Liver (tissue), 9 donors: ENCODE data around the gene GPBP1. TPM values are rescaled to one million over a fixed set of nuclear protein-coding genes. Genes with fewer than 3 reads are reported as not detected.

ENCODE experiments used
- DNase-seq: peaks from one replicate; pipeline ENCODE4 v3.0.0-alpha.2; 2017; ENCODE audit warnings: low spot score
- H3K27ac ChIP-seq, 2 donors: one replicate each; pipeline ENCODE4 v1.7.0; 2013; ENCODE audit warnings: inconsistent platforms in 2 of 2, low read length in 2 of 2, control low read depth in 1 of 2, low read depth in 1 of 2, mild to moderate bottlenecking in 1 of 2
- H3K27me3 ChIP-seq, 4 donors: one replicate each; pipeline versions ENCODE4 v1.6.1 to v1.7.0; 2013; ENCODE audit warnings: low read length in 3 of 4, inconsistent platforms in 1 of 4, mild to moderate bottlenecking in 1 of 4, moderate library complexity in 1 of 4; ENCODE audit not compliant: control insufficient read depth in 4 of 4, insufficient read depth in 4 of 4
- H3K36me3 ChIP-seq, 4 donors: one replicate each; pipeline versions ENCODE4 v1.6.1 to v1.7.0; 2013; ENCODE audit warnings: low read length in 3 of 4, mild to moderate bottlenecking in 3 of 4, low read depth in 1 of 4, moderate library complexity in 1 of 4; ENCODE audit not compliant: control insufficient read depth in 4 of 4, insufficient read depth in 3 of 4
- H3K4me1 ChIP-seq, 4 donors: one replicate each; pipeline versions ENCODE4 v1.6.1 to v1.7.0; 2013; ENCODE audit warnings: low read length in 3 of 4, mild to moderate bottlenecking in 3 of 4, moderate library complexity in 1 of 4; ENCODE audit not compliant: control insufficient read depth in 4 of 4, insufficient read depth in 4 of 4
- H3K4me3 ChIP-seq, 3 donors: one replicate each; pipeline versions ENCODE4 v1.6.1 to v1.7.0; 2013; ENCODE audit warnings: low read length in 3 of 3, control low read depth in 1 of 3, low read depth in 1 of 3, mild to moderate bottlenecking in 1 of 3
- H3K9ac ChIP-seq, 2 donors: one replicate each; pipeline ENCODE4 v1.7.0; 2013; ENCODE audit warnings: low read length in 2 of 2, mild to moderate bottlenecking in 2 of 2, moderate library complexity in 2 of 2, control low read depth in 1 of 2, low read depth in 1 of 2
- H3K9me3 ChIP-seq, 4 donors: one replicate each; pipeline versions ENCODE4 v1.6.1 to v1.7.0; 2013; ENCODE audit warnings: low read length in 3 of 4; ENCODE audit not compliant: control insufficient read depth in 4 of 4
- EGR1 ChIP-seq, 2 donors: IDR thresholded peaks; 2 replicates each; pipeline ENCODE4 v1.6.1; 2016 to 2018; ENCODE audit warnings: antibody characterized with exemption in 2 of 2, low read depth in 2 of 2
- FOXA1 ChIP-seq: IDR thresholded peaks from 2 replicates; pipeline ENCODE4 v1.6.1; 2016; ENCODE audit warnings: antibody characterized with exemption
- FOXA2 ChIP-seq: IDR thresholded peaks from 2 replicates; pipeline ENCODE4 v1.6.1; 2016; ENCODE audit warnings: antibody characterized with exemption
- GABPA ChIP-seq, 2 donors: IDR thresholded peaks in 1 of 2; conservative IDR thresholded peaks in 1 of 2; 2 replicates each; pipeline ENCODE4 v1.6.1; 2016; ENCODE audit warnings: antibody characterized with exemption in 2 of 2, mild to moderate bottlenecking in 1 of 2, moderate library complexity in 1 of 2
- HNF4A ChIP-seq, 2 donors: conservative IDR thresholded peaks; 2 replicates each; pipeline ENCODE4 v1.6.1; 2016; ENCODE audit warnings: antibody characterized with exemption in 2 of 2, mild to moderate bottlenecking in 2 of 2
- HNF4G ChIP-seq: IDR thresholded peaks from 2 replicates; pipeline ENCODE4 v1.6.1; 2016; ENCODE audit warnings: antibody characterized with exemption
- JUND ChIP-seq, 2 donors: IDR thresholded peaks; 2 replicates each; pipeline ENCODE4 v1.6.1; 2016; ENCODE audit warnings: antibody characterized with exemption in 2 of 2
- NR2F2 ChIP-seq: IDR thresholded peaks from 2 replicates; pipeline ENCODE4 v1.6.1; 2016; ENCODE audit warnings: antibody characterized with exemption
- RAD21 ChIP-seq, 2 donors: IDR thresholded peaks; 2 replicates each; pipeline ENCODE4 v1.6.1; 2016; ENCODE audit warnings: antibody characterized with exemption in 2 of 2, mild to moderate bottlenecking in 2 of 2
- SP1 ChIP-seq: IDR thresholded peaks from 2 replicates; pipeline ENCODE4 v1.6.1; 2018; ENCODE audit warnings: antibody characterized with exemption, mild to moderate bottlenecking
- TAF1 ChIP-seq: conservative IDR thresholded peaks from 2 replicates; pipeline ENCODE4 v1.6.1; 2016; ENCODE audit warnings: antibody characterized with exemption, mild to moderate bottlenecking
- YY1 ChIP-seq: IDR thresholded peaks from 2 replicates; pipeline ENCODE4 v1.6.1; 2016; ENCODE audit warnings: antibody characterized with exemption, mild to moderate bottlenecking
- WGBS: extraction: QIAGEN DNeasy Blood & Tissue Kit; methylation state at CpG from one replicate; pipeline ENCODE4 v1.1.7; 2013; 5-methylcytosine and 5-hydroxymethylcytosine counted together
- polyA plus RNA-seq, 2 donors: library from polyadenylated mRNA; stranded (reverse) in 1 of 2; unstranded in 1 of 2; fragments of 200-250 nt in 1 of 2; fragments of >200 nt in 1 of 2; fragmentation: Nextera tagmentation in 1 of 2; extraction: Ambion mirVana in 1 of 2; gene quantifications; one replicate each; pipeline versions ENCODE4 v1.2.1 to v1.2.3, GENCODE V29; 2013 to 2015
- total RNA-seq, 2 donors: library from RNA; depleted of rRNA; stranded (reverse); fragments of >200 nt; gene quantifications; one replicate each; pipeline ENCODE4 v1.2.3, GENCODE V29; 2014
- TF ChIP-seq, protein P1 (sequence below): IDR thresholded peaks from 2 replicates; pipeline ENCODE4 v1.6.1; 2016; ENCODE audit warnings: antibody characterized with exemption
- TF ChIP-seq, protein P2 (sequence below): IDR thresholded peaks from 2 replicates; pipeline ENCODE4 v1.6.1; 2016; ENCODE audit warnings: antibody characterized with exemption
- TF ChIP-seq, protein P3 (sequence below): IDR thresholded peaks from 2 replicates; pipeline ENCODE4 v1.6.1; 2016; ENCODE audit warnings: antibody characterized with exemption, mild to moderate bottlenecking
- TF ChIP-seq, protein P4 (sequence below): fragments of 150-350 bp; IDR thresholded peaks from 2 replicates; pipeline ENCODE4 v1.5.1; 2017; ENCODE audit warnings: improper control_type of control experiment, low read depth, low read length; ENCODE audit not compliant: missing input control
- TF ChIP-seq, protein P5 (sequence below): IDR thresholded peaks from 2 replicates; pipeline ENCODE4 v1.6.1; 2016; ENCODE audit warnings: antibody characterized with exemption
- donor health status: healthy.
- donor health status: healthy.
- donor health status: healthy.
- donor health status: healthy.
- donor health status: healthy.

GPBP1 gene
- total and polyA plus RNA-seq, 4 donors = 13.6 to 30.8 (median 24.6) TPM

DNA sequence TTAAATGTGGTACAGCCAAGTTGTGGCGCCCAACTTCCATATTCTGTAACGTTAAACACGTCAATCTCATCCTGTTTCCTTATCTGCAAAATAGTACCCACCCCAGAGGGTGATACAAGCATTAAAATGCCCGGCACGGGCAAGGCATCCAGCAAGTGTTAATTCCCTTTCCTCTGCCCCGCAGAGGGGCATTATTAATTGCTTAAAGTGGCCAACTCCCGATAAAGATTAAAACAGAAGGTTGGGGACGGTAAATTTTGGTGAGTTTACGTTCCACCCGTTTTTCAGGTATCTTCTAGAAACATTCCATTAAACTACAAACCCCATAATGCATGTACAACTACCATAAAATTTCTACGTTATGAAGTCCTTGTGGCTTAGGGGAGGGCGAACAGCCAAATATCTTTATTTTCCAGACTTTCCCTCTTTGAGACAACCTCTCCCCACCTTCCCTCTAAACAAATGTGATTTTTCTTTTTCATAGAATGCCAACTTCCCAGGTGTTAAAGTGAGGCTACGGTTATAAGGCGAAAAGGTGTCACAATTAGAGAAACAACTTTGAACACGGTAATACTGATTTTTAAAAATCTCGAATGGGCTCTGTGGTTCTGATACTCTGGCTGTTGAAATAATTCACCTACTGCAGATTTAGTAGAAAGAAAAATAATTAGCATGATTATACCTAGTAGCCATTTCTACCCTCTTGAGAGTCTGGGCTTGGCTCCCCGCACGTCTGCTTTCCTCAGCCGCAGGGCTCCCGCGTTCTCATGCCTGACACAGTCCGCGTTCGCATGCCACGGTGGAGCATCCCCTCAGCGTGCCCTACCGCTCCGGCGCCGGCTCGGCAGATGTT lies 1.2 kb upstream of the GPBP1 start:
- Histone ChIP-seq H3K27me3 (no peaks in the 10 kb centered on the region), H3K36me3 (no peaks in the 10 kb centered on the region), H3K9ac (peak overlapping the region; percentile 94 to 95), H3K4me1 (peaks cover 4 to 18% (median 11%) of the 10 kb centered on the region in 4 donors), H3K9me3 (no peaks in the 10 kb centered on the region), H3K4me3 (peak overlapping the region; percentile 23 to 87 (median 70)), H3K27ac (peak overlapping the region; percentile 100)
- TF ChIP-seq NR2F2 (no peak), TAF1 (no peak), SP1 (no peak), YY1 (no peak), RAD21 (IDR thresholded peaks at IDR 0.05) (no peak), HNF4G (no peak), FOXA2 (no peak), JUND (IDR thresholded peaks at IDR 0.05) (no peak), FOXA1 (no peak), HNF4A (conservative IDR thresholded peaks at IDR 0.05) (no peak), EGR1 (IDR thresholded peaks at IDR 0.05; ENCODE audit: low read depth in 2 of 2) (no peak), GABPA (IDR thresholded peaks at IDR 0.05 in 1 of 2, conservative IDR thresholded peaks at IDR 0.05 in 1 of 2) (no peak)
- TF ChIP-seq, protein P1, sequence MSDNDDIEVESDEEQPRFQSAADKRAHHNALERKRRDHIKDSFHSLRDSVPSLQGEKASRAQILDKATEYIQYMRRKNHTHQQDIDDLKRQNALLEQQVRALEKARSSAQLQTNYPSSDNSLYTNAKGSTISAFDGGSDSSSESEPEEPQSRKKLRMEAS = no peak
- TF ChIP-seq, protein P2, sequence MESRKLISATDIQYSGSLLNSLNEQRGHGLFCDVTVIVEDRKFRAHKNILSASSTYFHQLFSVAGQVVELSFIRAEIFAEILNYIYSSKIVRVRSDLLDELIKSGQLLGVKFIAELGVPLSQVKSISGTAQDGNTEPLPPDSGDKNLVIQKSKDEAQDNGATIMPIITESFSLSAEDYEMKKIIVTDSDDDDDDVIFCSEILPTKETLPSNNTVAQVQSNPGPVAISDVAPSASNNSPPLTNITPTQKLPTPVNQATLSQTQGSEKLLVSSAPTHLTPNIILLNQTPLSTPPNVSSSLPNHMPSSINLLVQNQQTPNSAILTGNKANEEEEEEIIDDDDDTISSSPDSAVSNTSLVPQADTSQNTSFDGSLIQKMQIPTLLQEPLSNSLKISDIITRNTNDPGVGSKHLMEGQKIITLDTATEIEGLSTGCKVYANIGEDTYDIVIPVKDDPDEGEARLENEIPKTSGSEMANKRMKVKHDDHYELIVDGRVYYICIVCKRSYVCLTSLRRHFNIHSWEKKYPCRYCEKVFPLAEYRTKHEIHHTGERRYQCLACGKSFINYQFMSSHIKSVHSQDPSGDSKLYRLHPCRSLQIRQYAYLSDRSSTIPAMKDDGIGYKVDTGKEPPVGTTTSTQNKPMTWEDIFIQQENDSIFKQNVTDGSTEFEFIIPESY = no peak
- TF ChIP-seq, protein P3, sequence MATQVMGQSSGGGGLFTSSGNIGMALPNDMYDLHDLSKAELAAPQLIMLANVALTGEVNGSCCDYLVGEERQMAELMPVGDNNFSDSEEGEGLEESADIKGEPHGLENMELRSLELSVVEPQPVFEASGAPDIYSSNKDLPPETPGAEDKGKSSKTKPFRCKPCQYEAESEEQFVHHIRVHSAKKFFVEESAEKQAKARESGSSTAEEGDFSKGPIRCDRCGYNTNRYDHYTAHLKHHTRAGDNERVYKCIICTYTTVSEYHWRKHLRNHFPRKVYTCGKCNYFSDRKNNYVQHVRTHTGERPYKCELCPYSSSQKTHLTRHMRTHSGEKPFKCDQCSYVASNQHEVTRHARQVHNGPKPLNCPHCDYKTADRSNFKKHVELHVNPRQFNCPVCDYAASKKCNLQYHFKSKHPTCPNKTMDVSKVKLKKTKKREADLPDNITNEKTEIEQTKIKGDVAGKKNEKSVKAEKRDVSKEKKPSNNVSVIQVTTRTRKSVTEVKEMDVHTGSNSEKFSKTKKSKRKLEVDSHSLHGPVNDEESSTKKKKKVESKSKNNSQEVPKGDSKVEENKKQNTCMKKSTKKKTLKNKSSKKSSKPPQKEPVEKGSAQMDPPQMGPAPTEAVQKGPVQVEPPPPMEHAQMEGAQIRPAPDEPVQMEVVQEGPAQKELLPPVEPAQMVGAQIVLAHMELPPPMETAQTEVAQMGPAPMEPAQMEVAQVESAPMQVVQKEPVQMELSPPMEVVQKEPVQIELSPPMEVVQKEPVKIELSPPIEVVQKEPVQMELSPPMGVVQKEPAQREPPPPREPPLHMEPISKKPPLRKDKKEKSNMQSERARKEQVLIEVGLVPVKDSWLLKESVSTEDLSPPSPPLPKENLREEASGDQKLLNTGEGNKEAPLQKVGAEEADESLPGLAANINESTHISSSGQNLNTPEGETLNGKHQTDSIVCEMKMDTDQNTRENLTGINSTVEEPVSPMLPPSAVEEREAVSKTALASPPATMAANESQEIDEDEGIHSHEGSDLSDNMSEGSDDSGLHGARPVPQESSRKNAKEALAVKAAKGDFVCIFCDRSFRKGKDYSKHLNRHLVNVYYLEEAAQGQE = no peak
- TF ChIP-seq, protein P4, sequence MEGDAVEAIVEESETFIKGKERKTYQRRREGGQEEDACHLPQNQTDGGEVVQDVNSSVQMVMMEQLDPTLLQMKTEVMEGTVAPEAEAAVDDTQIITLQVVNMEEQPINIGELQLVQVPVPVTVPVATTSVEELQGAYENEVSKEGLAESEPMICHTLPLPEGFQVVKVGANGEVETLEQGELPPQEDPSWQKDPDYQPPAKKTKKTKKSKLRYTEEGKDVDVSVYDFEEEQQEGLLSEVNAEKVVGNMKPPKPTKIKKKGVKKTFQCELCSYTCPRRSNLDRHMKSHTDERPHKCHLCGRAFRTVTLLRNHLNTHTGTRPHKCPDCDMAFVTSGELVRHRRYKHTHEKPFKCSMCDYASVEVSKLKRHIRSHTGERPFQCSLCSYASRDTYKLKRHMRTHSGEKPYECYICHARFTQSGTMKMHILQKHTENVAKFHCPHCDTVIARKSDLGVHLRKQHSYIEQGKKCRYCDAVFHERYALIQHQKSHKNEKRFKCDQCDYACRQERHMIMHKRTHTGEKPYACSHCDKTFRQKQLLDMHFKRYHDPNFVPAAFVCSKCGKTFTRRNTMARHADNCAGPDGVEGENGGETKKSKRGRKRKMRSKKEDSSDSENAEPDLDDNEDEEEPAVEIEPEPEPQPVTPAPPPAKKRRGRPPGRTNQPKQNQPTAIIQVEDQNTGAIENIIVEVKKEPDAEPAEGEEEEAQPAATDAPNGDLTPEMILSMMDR = no peak
- TF ChIP-seq, protein P5, sequence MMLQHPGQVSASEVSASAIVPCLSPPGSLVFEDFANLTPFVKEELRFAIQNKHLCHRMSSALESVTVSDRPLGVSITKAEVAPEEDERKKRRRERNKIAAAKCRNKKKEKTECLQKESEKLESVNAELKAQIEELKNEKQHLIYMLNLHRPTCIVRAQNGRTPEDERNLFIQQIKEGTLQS = no peak
- DNase-seq = no peak
- 5% methylated on average over 31 of the region's 31 CpGs for WGBS
